ENCODE data around the gene LRRC18. TPM values are rescaled to one million over a fixed set of nuclear protein-coding genes. Genes with fewer than 3 reads are reported as not detected.

Gene LRRC18
- total and polyA plus RNA-seq, 2 of the 13 experiments (the other 11 are each of a cell fraction or from before 2014, with no cell fraction given) = not detected

GRCh38 chr10:48985621-48986158, 46.0 kb upstream of the LRRC18 start:
- DNase-seq (ENCODE audit: low spot score) = no peak
- Histone ChIP-seq H3K4me3 (replicated peaks in 1 of 3; ENCODE audit: insufficient read depth in 1 of 3, low read depth in 2 of 3, low read length in 3 of 3) (no peak overlapping the region), H3K9ac (ENCODE audit: insufficient read depth, low read depth, low read length) (no peak overlapping the region), H3K27ac (ENCODE audit: extremely low read length, insufficient read depth, low read length) (no peak overlapping the region), H3K36me3 (replicated peaks in 1 of 2; ENCODE audit: control insufficient read depth in 1 of 2, insufficient read depth in 2 of 2, low read length in 2 of 2) (no peaks in the 10 kb centered on the region), H3K4me1 (ENCODE audit: insufficient read depth, low read length) (no peaks in the 10 kb centered on the region), H3K9me3 (ENCODE audit: low read length) (no peaks in the 10 kb centered on the region), H4K20me1 (ENCODE audit: insufficient read depth, low read length) (no peaks in the 10 kb centered on the region), H3K27me3 (ENCODE audit: control insufficient read depth in 1 of 2, insufficient read depth in 2 of 2, low read length in 2 of 2) (peaks cover 0 to 3% of the 10 kb centered on the region in 2 experiments; a peak in 2 of 5 replicates), H3K79me2 (ENCODE audit: insufficient read depth, low read length) (no peaks in the 10 kb centered on the region), H2AFZ (ENCODE audit: low read length) (no peak overlapping the region), H3K4me2 (ENCODE audit: low read depth, low read length) (no peak overlapping the region)
- FAIRE-seq = no peak
- no peak for ATAC-seq
- BruUV-seq (replicated peaks) = no TSS peak
- ChIA-PET CTCF (ENCODE audit: low intra/inter-chr PET ratio, low total read pairs) (no interaction called here), POLR2A (no interaction called here)
- in situ Hi-C loops (cut with HindIII; ENCODE audit: extremely low pct_ligation_motif_present, low pct_unique_long_range_greater_than_20kb) (no loop called here), intact Hi-C loops (cut with micrococcal nuclease; ENCODE audit: unreplicated experiment) (no loop called here)
- TF ChIP-seq RBM39 (IDR thresholded peaks at IDR 0.05; ENCODE audit: low read depth, low read length, poor library complexity, severe bottlenecking) (no peak), USF2 (IDR thresholded peaks at IDR 0.05; ENCODE audit: low read depth, low read length) (no peak), USF2 (CRISPR knock-in tag; IDR thresholded peaks at IDR 0.05; ENCODE audit: borderline replicate concordance) (no peak), HMG20B (CRISPR knock-in tag; conservative IDR thresholded peaks at IDR 0.05) (no peak), GATA4 (IDR thresholded peaks at IDR 0.05; ENCODE audit: borderline replicate concordance, low read depth) (no peak), HHEX (CRISPR knock-in tag; IDR thresholded peaks at IDR 0.05) (no peak)
- 14% methylated on average over 1 of the region's 7 CpGs for WGBS (ENCODE audit: low lambda C conversion rate)
